HG03432 (cell line): Measurements from ENCODE around the gene PRKAG2.

Experiments
- ATAC-seq: cut with Tn5 transposase; IDR thresholded peaks from one replicate; pipeline ENCODE4 v1.9.1; 2021; ENCODE audit warnings: mild to moderate bottlenecking, moderate library complexity; ENCODE audit not compliant: unreplicated experiment

Gene PRKAG2

GRCh38 chr7:151775547-151776443, 101.1 kb downstream of the PRKAG2 start:
- no peak for ATAC-seq

- no peak for ATAC-seq
Measured at GRCh38 chr7:151774951-151775350, 102.0 kb downstream of the PRKAG2 start.

- ATAC-seq, result no peak
Measured at GRCh38 chr7:151773797-151774196, 103.1 kb downstream of the PRKAG2 start.

- no peak for ATAC-seq
Measured at GRCh38 chr7:151770232-151770631, 106.7 kb downstream of the PRKAG2 start.

- peak; percentile 76 for ATAC-seq
Measured at GRCh38 chr7:151769188-151769821, 107.6 kb downstream of the PRKAG2 start.

- ATAC-seq, result no peak
Measured at GRCh38 chr7:151768805-151769187, 108.1 kb downstream of the PRKAG2 start.

- ATAC-seq, result no peak
Measured at GRCh38 chr7:151767557-151767956, 109.4 kb downstream of the PRKAG2 start.

- no peak for ATAC-seq
Measured at GRCh38 chr7:151764056-151764920, 112.6 kb downstream of the PRKAG2 start.

- no peak for ATAC-seq
Measured at GRCh38 chr7:151763420-151763984, 113.4 kb downstream of the PRKAG2 start.

GRCh38 chr7:151762583-151763245, 114.2 kb downstream of the PRKAG2 start:
- ATAC-seq, result no peak

GRCh38 chr7:151761957-151762356, 115.0 kb downstream of the PRKAG2 start:
- no peak for ATAC-seq

- no peak for ATAC-seq
Measured at GRCh38 chr7:151761231-151761630, 115.7 kb downstream of the PRKAG2 start.

- no peak for ATAC-seq
Measured at GRCh38 chr7:151759591-151760042, 117.3 kb downstream of the PRKAG2 start.

- no peak for ATAC-seq
Measured at GRCh38 chr7:151758622-151759540, 118.0 kb downstream of the PRKAG2 start.

- no peak for ATAC-seq
Measured at GRCh38 chr7:151757274-151757673, 119.6 kb downstream of the PRKAG2 start.

GRCh38 chr7:151756866-151757265, 120.0 kb downstream of the PRKAG2 start:
- no peak for ATAC-seq

- ATAC-seq, result peak; percentile 63
Measured at GRCh38 chr7:151756076-151756731, 120.7 kb downstream of the PRKAG2 start.

GRCh38 chr7:151755131-151755801, 121.6 kb downstream of the PRKAG2 start:
- ATAC-seq, result no peak
